Measurements from ENCODE around the gene MAPKAP1. TPM values are rescaled to one million over a fixed set of nuclear protein-coding genes. Genes with fewer than 3 reads are reported as not detected.
"Not testable (repeated sequence)": the region's sequence is repeated elsewhere in the genome, so short reads cannot be mapped to it uniquely, and the experiment has no call there.

The MAPKAP1 gene
- total RNA-seq, 1 experiment from 2014 or later = 203 TPM

DNA sequence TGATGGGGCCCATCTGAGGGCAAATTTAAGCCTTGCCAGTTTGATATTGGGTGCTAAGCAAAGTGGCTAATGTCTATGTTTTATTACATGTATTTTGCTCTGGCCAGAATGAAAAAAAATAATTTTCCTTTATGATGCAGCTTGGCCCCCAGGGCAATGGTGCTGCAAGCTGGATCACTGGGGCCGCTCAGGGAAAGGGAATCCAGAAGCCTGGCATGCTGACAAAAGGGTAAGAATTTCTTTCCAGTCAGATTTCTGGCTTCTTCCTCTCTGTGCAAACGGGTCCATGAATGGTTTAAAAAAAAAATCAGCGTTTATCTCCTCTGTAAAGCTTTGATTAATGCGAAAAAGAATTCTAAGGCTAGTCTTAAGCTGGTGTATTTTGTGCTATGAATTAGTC lies 138.4 kb downstream of the MAPKAP1 start:
- DNase-seq (ENCODE audit: low read depth) = no peak

DNA sequence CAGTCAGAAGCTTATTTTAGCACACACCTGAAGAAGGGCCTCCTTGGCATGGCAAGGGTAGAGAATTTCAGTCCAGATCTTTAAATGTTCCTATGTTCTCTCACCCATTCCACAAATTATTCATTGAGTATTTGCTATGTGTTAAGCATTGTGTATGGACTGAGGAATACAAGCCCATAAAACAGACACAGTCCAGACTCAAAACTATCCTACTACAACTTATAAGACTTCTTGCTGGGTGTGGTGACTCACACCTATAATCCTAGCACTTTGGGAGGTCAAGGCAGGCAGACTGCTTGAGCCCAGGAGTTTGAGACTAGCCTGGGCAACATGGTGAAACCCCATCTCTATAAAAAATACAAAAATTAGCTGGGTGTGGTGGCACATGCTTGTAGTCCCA lies 141.0 kb downstream of the MAPKAP1 start:
- DNase-seq (ENCODE audit: low read depth) = not testable (repeated sequence)

DNA sequence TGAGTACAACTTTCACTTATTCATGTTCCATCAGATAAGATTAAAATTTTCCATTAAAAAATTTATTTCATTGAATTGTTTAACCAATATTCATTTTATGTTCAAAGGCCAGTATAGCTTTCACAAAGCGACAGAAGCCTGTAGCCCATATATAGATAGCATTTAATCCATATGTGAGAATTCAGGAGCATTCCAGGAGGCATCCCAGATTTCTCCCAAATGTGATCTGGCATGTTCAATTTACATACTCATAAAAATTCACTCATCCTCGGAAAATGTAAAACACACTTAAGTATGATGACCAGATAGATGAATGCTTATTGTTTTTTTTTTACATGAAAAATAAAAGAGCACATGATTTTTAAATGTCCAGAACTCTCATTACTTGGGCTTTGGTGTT lies 141.9 kb downstream of the MAPKAP1 start:
- no peak for DNase-seq (ENCODE audit: low read depth)

DNA sequence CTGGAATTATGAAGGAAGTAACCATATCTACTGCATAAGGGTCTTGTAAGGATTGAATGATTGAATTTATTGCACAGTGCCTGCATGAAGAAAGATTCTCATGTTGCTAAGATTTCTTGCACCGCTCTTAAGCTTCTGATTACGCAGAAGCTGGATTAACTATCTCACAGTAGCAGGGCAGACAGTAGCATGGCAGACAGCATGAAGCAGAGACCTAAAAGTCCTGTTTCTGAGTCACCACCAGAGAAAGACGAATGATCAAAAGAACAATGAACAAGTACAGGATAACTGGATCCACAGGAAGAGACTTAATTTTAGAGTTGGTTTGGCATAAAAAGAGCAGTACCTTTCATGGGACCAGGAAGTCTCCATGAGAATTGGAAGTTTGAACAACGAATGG lies 142.4 kb downstream of the MAPKAP1 start:
- DNase-seq (ENCODE audit: low read depth) = peak; percentile 36

DNA sequence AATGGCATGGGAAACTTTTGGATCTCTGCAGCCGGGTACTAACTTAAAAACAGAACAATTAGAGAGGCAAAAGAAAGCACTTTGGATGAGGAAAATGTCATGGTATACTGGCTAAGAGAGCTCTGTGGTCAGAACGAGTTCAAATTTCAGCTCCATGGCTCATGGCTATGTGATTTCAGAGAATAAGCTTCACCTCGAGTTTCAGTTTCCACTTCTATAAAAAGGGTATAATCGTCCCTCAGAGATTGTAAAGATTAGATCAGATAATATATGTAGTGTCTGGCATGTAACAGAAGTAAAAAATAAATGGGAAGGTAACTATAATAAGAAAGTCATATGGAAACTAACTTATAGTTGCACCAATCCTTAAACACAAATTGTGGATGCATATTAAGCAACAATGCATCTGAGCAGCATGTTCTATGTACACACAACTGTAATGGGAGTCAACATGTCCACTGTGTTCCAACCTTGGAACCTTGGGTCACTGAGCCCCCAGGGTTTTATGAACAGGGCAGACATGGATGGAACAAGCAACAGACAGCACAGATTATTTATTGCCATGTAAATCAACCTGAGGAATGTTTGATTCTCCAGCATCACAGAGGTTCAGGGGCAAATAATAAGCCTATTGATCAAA lies 145.4 kb downstream of the MAPKAP1 start:
- no peak for DNase-seq (ENCODE audit: low read depth)

DNA sequence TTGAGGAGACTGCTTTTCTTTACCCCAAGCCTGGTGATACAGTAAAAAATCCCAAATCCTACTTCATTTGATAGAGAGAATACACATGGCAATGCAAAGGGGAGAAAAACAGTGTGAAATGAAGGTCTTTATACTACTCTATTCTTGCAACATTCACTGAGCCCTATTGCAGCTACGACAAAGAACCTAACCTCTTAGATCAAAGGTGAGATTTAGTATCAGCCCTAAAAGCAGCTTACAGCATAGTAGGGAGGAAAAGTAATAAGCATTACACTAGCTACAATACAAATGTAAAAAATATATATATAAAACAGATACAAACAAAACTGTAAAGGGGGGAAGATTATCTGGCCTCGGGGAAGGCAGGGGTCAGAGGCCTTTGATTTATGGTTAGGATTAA lies 147.1 kb downstream of the MAPKAP1 start:
- DNase-seq (ENCODE audit: low read depth) = no peak

DNA sequence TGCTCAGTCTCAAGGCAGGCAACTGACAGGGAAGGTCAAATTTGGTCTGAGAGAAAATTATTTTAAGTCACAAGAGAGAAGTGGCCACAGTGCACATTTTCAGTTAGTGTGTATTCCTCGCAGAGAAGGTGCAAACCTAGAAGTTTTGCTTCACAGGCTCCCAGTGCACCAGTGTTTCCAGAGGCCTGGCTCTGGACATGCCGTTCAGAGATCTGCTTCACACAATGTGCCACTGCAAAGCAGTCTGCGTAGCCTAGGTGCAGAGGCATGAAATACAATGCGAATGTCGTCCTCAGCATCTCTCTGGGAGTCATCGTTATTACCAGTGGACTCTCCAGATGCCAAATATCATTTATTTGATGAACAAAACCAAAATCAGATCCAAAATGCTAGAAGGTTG lies 147.8 kb downstream of the MAPKAP1 start:
- DNase-seq (ENCODE audit: low read depth) = no peak

DNA sequence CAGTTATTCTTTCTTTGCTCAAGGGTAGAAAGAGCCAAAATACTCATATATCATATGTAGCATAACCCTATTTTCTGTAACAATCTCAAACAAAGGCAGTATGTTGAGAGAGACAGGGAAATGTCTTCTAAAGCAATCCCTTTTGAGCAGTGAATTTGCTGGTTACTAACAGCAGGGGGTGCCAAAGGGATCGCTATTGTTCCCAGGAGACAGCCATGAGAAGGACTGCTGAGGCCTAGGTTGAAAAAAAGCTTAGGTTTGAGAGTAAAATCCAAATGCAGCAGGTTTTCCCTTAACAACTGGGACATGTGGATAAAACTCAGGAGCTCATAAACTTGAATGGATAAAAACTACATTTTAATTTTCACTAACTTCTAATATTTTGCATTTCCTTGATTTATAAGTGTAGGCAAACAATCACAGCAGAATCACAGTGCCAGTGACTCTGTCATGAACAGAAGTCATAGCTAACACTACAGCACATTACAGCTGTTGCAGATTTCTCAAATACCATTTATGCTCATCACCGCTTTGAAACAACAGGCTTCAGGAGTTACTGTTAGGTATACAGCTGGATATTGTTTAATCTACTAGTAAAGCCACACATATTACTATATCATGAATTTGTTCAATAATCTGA lies 148.4 kb downstream of the MAPKAP1 start:
- peak; percentile 72 for DNase-seq (ENCODE audit: low read depth)

DNA sequence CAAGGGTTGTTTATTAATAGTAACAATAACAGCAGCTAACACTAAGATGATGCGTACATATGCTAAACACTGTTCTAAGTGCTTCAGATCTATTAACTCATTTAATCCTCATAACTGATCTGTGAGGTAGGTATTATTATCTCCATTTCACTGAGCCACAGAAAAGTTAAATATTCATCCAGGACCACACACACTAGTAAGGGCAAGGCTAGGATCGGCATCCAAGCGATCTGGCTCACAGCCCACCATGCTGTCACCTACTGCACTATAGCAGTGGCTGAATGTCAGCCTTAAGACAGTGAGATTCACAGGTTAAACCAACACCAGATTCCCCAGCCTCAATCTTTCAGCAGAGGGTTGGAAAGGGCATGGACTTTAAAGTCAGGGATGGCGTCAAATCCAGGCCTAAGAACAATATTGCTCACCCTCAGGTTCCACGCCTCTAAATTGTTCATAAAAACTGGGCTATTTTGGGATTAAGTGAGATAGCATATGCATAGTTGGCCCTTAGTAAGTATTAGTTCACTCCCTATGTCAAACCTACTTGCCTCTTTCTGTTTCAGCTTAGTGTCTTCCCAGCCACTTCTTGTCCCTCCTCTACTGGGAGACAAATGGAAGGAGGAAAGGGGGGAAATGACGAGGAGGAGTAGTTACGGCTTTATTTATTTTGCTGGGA lies 150.8 kb downstream of the MAPKAP1 start:
- DNase-seq (ENCODE audit: low read depth) = no peak

DNA sequence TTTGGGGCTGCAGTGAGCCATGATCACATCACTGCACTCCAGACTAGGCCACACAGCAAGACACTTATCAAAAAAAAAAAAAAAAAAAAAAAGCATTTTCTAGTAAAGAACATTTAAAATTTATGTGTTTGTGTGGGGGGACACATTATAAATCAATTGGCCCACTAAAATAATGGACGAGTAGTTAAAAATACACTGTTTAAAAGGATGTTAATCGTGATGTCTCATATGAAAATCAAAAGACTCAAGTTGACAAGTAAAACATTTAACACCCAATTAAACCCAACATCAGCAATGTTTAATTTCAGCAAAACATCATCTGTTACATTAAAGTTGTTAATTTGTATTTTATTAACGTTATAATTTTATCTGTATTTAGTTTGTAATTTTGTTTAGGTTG lies 152.3 kb downstream of the MAPKAP1 start:
- DNase-seq (ENCODE audit: low read depth) = no peak

DNA sequence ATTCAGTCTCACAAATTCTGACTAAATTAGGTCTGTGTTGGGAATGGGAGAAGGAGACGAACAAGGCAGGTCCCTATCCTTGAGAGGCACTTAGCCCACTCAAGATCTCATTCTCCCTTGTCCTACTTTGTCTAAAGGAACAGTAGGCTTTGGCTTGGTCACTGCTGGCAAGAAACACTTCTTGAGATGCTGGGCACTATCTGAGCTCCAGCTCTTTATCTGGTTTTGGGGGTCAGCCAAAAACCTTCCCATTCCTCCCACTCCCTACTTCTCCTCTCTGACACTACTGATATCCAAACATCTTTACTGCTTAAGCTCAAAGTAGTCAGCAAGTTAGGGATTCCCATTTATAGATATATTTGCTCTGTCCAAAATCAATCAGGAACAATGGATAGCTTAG lies 155.2 kb downstream of the MAPKAP1 start:
- no peak for DNase-seq (ENCODE audit: low read depth)

DNA sequence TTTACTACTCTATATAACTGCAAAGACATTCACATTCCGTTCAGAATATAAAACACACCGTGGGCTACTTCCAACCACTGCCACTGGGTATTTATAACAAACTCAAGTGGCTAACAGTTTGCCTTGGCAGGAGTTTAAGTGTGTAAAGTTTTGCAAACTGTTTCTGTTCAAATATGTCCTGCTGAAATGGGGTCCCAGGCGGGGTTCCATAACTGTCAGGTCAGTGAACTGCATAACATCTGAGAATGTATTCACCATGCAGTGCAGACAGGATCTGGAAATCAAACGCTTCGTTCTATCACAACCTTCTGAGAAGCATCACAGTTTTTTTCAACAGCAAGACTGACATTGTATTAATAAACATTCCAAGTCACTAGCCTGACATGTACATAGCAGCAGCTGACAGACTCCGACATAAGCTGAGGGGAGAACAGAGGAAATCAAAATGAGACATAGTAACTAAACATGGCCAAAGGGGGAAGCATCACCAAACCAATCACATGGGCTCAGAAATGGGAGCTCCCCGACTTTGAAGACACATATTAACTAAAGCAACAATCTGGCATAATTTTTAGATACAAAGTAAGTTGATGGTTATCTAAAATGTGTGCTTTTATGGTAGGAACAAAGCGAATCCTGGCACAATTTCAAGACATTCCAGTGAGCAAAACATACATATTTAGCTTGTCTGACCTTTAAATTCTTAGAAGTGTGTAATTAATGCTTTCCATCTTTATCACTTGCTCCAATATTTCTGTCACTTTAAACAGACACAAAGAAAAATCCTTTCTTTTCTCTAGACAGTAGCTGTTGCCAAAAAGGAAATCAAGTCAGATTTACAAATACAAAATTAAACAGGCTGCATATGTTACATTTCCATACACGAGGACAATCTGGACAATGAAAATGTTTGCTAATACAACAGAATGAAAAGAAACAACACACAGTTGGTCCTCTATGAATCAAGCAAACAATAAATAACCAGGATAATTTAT lies 156.8 kb downstream of the MAPKAP1 start:
- DNase-seq (ENCODE audit: low read depth) = no peak

DNA sequence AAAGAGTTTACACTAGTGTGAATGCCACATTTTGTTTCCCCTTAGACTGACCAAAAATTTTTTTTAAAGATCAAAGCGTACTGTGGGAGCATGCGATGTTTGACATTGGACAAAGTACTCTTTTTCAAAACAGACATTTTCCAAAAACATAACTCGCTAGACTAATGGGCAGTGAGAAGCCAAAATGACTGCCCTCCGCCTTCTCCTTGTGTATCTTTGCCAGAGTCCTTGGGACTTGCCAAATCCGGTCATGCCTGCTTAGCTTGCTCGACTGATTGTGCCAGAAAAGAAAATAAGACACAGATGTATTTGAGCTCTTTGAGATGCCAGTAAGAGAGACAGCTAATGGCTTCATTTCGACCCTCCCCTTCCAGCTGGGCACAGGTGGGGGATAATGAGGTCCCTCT lies 157.5 kb downstream of the MAPKAP1 start:
- no peak for DNase-seq (ENCODE audit: low read depth)

DNA sequence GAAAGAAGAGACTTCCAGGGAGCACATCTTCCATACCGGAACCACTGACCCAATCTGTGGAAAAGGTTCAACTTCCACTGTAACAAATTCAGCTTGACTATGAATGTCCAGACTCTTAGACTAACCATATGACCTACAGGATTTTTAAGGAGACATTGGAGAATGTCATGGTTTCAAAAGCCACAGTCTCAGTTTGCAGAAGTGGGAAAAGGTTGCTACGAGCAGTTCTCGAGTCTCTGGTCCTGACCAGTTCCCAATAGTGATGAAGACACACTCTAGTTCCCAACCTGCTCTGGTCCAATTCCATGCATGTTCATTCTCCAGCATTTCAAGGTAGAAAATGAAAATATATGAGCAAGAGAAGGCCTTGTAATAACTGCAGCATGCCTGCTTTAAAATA lies 158.0 kb downstream of the MAPKAP1 start:
- no peak for DNase-seq (ENCODE audit: low read depth)

DNA sequence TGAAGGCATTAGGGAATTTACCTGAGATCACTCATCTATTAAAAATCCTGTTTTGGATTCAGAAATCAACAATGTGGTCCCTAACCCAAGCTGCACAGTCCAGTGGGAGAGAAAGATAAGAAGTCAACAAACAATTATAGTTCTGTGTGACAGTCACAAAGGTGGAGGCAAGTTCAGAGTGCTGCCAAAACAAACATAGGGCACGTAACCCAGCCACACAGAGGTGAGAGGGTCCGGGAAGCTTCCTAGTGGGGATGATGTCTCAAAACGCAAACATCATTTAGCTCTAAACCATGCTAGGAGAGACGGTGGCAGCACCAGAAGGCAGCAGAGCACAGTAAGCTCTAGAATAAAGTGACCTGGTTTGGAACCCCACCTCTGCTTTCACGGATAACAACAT lies 158.9 kb downstream of the MAPKAP1 start:
- DNase-seq (ENCODE audit: low read depth) = no peak

DNA sequence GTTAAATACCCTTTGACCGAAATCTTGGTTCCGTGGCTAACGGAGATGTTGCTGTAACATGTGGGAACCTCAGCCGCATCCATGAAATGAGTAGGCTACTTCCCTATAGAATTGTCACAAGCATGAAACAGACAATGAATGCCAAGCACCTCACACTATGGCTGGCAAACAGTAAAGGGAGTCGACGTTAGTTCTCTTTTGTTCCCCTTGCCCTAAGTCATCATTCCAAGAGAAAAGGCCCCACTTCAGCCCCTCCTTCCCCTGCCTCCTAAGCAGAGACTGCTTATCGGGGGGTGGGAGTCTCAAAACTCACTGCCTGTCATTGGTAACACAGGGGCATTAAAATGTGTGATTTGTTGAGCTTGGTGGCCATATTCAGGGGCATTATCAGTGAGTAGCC lies 159.6 kb downstream of the MAPKAP1 start:
- DNase-seq (ENCODE audit: low read depth) = no peak

DNA sequence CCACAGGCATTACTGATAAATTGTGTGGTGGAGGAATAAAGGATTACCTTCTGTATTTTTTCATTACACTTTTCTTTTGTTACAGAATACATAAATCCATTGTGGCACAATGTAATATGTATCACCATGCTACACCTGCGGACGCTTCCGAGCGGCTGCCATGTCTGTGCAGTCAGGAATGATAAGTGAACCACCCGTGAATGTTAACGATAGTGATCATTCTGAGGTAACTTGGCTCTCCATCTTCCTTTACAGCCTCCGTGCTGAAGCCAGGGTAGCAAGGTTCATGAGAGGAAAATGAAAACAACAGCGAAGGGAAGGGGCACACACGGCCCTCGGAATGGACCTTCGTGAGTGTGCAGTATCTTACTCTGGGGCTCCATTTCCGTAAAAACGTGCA lies 161.2 kb downstream of the MAPKAP1 start:
- DNase-seq (ENCODE audit: low read depth) = no peak

DNA sequence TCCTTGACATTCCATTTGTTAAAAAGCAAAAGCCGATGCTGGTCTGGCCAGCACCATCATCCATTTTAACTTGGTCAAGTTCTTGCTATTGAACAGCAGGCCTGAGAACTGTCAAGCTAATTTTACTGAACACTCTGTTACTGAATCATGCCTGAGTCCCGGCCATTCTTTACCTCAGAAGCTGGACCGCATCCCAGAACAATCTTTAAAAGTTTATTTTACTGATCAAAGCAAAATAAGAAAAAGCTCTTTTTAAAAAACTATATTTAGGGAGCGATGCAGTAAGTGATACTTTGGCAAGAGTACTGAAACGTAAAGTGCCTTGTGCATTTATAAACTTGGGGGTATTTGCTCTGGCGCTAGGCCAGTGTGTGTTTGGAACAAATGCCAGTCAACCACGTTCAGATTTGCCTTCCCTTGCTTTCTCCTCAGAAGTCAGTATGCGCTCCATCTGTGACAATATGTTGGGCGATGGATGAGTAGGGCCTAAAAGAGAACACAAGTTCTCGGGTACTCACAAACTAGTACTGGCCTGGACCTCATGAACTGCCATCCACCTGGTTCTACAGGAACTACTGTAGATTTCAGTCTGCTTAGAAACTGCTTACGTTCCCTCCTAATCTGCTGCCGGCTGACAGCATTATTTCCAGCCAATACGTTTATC lies 161.9 kb downstream of the MAPKAP1 start:
- DNase-seq (ENCODE audit: low read depth) = no peak

DNA sequence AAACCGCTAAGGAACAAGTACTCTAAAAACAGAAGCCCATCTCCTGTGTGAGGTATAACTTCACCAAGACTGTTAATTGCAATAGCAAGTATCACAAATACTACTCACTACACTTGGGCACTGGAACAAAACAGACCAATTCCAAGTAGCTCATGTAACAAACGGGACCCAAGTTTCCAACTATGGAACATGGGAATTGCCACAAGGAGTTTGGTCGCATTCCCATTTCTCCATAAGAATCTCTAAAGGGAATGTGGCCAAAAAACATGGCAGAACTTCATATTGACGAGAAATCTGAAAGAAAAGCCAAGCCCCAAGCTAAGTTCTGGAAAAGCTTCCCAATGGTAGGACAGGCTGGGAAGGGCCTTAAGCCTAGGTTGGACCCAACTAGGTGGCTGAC lies 162.5 kb downstream of the MAPKAP1 start:
- no peak for DNase-seq (ENCODE audit: low read depth)

DNA sequence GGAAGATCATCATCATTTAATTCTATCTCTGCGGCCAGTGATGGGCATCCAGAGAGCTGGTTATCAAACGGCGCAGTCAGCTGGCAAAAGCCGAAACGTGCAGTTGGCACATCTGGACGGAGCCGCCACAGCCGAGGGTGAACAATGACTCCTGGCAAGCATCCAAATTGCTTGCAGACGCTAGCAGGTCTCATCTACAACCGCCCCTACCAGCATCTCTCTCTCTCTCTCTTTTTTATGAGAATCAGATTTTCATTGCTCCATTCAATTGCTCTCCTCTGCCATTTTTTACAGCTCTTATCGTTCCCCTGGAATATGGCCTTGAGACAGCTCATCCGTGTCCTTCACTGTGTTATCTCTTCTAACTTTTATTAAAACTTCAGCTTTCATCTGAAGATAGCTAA lies 165.2 kb downstream of the MAPKAP1 start:
- no peak for DNase-seq (ENCODE audit: low read depth)

DNA sequence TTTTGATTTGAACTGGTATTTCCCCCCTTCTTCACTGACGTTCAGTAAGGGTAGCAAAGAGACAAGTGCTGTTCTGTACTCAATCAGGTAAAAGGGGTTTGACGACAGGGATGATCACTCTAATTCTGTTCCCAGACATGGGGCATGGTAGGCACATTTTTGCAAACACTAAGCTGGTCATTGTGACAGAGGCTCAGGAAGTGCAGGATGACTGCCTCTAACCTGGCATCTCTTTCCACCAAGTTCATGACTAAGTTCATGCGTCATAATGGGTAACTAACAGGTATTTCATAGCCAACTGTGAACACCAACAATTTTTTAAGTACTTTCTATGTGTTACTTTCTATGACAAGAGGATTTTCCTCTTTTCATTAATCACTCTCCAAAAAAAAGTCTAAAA lies 166.5 kb downstream of the MAPKAP1 start:
- peak; percentile 83 for DNase-seq (ENCODE audit: low read depth)

Data from HT1080 (cell line).